Activated CD8-positive, alpha-beta memory T cell treated with anti-CD3 and anti-CD28 coated beads, Interleukin-2, amount 50 U/mL, for 4 hours (primary cell): ENCODE measurements around the gene PDP2.

Source experiments
- DNase-seq: peaks from one replicate; pipeline ENCODE4 v3.0.0-alpha.2; 2020

Gene PDP2

GRCh38 chr16:66904846-66905632, 24.7 kb downstream of the PDP2 start:
- DNase-seq: no peak

GRCh38 chr16:66905633-66906539, 25.6 kb downstream of the PDP2 start:
- DNase-seq: no peak

- no peak for DNase-seq
These were observed 26.9 kb downstream of the PDP2 start for GRCh38 chr16:66906916-66907836.

- DNase-seq: no peak
These were observed 27.8 kb downstream of the PDP2 start for GRCh38 chr16:66908116-66908515.

GRCh38 chr16:66908762-66909559, 28.6 kb downstream of the PDP2 start:
- no peak for DNase-seq

GRCh38 chr16:66910175-66910940, 30.0 kb downstream of the PDP2 start:
- no peak for DNase-seq

GRCh38 chr16:66911112-66911511, 30.8 kb downstream of the PDP2 start:
- DNase-seq: no peak

DNA sequence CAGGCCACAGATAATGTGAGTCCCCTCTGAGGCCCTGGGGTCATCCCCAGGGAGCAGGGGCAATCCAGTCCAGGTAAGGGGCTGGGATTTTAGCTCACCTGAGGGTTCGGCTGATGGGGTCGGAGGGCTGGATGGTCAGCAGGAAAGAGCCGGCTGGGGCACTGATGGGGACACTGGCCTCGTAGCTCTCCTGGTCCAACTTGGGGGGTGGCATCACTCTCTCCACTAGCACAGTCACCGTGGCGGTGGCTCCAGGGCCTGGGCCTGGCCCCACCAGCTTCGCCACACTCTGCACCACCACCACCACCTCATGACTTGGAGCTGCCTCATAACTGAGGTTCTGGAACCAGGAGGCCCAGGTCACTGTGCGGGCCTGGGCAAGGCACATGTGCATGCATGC, 31.5 kb downstream of the PDP2 start:
- no peak for DNase-seq

DNA sequence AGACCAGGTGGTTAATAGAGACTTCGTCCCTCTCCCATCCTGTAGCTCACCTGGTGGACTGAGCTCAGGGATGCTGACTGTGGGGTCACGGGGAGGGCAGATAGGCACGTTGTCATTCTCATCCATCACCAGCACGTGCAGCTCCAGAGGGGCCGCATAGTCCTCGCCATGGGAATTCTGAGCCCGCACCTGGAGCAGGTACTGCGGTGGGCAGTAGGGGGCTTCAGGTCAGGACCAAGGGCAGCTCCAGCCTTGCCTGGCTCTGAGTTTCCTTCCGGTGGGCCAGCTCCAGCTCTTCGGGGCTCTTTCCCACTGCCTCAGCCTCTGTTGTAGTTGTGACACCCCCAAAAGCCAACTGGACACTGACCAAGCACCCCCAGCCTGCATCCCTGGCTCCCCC, 32.8 kb downstream of the PDP2 start:
- no peak for DNase-seq

- DNase-seq: no peak
These were observed 33.4 kb downstream of the PDP2 start for GRCh38 chr16:66913711-66914110.

- no peak for DNase-seq
These were observed 34.2 kb downstream of the PDP2 start for GRCh38 chr16:66914541-66914940.

GRCh38 chr16:66915041-66915440, 34.7 kb downstream of the PDP2 start:
- no peak for DNase-seq

GRCh38 chr16:66916518-66916917, 36.2 kb downstream of the PDP2 start:
- DNase-seq: no peak

GRCh38 chr16:66917741-66918140, 37.4 kb downstream of the PDP2 start:
- DNase-seq: no peak

GRCh38 chr16:66918355-66918754, 38.0 kb downstream of the PDP2 start:
- no peak for DNase-seq

DNA sequence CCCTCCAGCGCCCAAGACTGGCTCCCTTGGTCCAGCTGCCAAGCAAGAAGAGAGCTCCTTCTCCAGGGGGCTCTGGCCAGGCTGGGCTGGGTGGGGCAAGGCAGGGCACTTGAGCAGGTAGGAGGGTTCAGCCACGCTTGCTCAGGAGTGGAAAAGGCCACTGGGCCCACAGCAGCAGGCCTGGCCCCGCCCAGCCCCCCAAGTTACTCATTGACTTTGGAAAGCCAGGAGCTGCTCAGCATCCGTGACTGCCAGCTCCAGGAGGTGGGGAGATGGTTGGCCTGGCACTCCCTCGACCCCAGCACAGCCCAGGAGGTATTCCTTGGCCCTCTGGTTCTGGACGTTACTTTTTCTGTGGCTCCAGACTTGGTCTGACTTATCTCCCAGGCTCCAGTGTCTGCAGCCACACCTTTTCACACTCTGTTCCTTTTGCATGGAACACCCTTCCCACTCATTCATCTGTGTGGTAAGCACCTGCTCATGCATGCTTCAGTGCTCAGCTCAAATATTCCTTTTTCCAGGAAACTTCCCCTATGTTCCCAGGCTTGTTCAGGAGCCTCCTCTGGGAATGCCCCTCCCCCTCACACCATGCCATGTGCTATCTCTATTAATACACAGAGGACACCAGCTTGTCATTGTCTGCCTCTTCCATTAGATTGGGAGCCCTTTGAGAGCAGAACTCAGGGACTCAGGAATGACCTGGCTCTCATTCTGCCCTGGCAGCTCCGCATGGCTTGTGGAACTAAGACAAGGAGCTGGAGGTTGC, 38.7 kb downstream of the PDP2 start, which contains the start of gene CDH16:
TSS of gene CDH16 (minus strand) at position 83 of the 766 bp plus-strand sequence. CDS start 820 bp downstream, outside the sequence.
- DNase-seq: no peak

DNA sequence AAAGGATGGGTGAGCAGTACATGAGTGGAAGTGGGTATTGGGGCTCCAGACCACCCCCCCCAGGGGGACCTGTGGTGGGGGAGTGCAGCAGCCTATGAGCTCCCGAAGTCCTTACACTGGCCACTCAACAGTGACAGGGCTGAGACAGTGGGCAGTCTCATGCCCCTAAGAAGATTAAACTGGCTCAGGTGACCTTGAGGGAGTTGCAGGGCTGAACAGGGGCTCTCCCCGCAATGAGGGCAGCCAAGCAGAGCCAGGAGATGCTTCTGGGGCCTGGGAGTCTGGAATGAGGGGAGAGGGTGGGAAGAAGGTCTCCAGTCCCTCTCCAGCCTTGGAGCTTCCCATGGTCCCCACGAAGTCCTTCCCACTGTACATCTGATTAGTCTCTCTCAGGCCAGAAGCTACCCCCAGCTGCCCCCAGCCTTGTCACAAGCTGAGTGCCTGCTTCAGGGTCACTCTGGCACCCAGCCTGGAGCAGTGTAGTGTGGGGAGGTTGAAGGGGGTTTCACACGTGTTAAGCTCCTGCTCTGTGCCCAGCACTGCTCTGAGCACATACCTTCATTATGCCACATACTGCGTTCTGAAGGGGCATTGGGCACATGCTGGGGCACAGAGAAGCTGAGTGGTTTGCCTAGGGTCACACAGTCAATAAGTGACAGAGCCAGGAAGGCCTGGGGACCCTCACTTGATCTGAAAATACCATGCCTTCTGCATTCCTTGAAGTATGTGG, 39.4 kb downstream of the PDP2 start:
- no peak for DNase-seq

DNA sequence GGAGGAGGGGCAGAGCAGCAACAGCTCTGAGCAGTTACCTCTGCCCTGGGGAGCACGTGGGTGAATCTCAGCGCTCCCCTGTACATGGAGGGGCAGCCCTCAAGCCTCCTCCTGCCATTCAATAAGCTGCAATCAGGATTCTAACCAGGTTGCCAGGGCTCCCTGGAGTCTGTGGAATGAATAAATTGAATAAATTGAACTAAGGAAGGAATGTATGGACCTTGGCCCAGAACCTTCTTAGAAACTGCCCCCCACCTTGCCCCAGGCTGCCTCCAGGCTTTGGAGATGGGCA, 39.9 kb downstream of the PDP2 start:
- no peak for DNase-seq

DNA sequence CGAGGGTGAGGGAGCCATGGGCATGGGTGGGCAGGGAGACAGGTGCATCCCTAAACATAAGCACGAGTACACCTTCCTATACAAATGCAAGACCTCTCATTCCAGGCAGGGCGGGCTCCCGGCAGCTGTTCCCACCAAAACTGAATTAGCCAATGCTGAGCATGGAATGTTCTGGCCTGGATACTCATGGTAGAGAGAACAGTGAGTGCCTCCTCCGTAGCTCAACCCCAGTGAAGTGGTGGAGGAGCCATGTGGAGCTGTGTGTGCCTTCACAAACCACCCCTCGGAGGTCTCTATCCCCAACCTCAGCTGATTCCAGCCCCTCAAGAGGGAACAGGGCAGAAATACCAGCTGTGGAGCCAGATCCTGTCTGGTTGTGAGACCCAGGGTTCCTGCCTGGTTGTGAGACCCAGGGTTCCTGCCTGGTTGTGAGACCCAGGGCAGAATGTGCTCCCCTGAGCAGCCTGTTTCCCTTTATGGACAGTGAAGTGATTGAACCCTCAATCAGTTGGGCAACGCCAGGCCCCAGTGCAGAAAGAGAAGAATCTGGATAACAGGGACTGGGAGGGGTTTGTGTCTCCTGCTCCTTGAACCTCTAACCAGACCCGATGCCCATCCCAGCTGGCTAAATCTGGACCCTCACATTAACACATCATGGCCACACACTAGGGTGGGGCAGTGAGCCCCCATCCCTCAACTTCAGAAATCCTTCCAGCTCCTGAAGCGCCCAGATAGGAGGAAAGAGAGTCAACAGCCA, 40.8 kb downstream of the PDP2 start:
- no peak for DNase-seq
